ENCODE data around the gene SH3RF2. TPM values are rescaled to one million over a fixed set of nuclear protein-coding genes. Genes with fewer than 3 reads are reported as not detected.

SH3RF2 gene
- total RNA-seq, 1 donor from 2014 or later, result 231 TPM

DNA sequence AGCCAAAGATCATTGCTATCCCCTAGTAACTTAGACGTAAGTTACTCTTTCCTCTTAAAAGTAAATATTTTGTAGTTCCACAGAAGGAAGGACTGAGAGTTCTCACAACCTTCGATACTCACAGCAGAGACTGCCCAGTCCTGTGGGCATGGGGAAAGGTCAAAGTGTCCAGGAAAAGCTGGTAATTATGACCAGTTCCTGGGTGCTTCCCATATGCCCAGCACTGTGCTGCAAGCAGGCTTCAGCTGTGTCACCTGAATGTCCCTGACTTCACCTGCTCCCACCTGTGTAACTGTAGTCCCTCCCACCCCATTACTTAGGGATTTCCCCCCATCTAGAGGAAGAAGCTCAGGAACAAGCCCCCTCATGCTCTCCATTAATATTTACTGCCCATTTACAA is 18.0 kb upstream of the SH3RF2 start:
- intact Hi-C loops (cut with DNase I), result no loop called here
- DNase-seq (ENCODE audit: low spot score), result no peak

DNA sequence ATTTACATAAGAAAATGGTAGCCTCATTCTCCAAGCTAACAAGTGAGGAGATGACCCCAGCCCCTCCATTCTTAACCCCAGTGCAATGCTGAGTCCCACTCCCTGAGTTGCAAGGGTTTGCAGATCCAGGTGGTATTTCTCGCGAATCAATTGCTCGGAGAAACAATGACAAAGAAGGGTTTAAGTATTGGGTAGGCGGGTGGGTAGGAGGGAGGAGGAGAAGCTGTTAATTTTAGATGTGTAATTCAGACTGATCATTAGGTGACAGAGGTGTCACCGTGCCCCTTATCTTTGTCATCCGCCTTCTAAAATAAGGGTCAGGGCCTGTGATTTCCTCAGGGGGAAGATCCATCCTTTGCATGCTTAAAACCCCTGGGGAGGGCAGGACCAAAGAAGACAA is 17.0 kb upstream of the SH3RF2 start:
- intact Hi-C loops (cut with DNase I), result no loop called here
- no peak for DNase-seq (ENCODE audit: low spot score)

- DNase-seq (ENCODE audit: low spot score), result no peak
- intact Hi-C loops (cut with DNase I), result no loop called here
Observed at GRCh38 chr5:145920542-145921210, 15.7 kb upstream of the SH3RF2 start.

- intact Hi-C loops (cut with DNase I), result no loop called here
Observed at GRCh38 chr5:145921211-145921610, 15.2 kb upstream of the SH3RF2 start.

DNA sequence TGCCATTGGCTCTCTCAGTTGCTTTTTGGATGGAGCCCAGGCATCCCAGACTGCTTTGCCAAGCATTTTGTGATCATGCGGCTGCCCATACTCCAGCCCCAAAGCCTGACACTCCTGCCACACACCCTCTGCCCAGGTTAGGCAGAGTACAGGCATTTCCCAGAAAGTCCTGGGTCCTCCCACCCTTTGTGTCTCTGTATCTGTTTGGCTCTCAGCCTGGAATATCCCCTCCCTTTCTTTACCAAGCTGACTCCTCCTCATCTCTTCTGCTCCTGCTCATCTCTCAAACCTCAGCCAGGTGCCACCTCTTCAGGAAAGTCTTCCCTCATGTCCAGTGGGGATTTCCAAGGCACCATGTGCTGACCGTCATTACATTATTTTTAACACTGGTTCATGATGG is 14.3 kb upstream of the SH3RF2 start:
- no peak for DNase-seq (ENCODE audit: low spot score)
- intact Hi-C loops (cut with DNase I), result no loop called here

More at GRCh38 chr5:145921211-145921610, 15.2 kb upstream of the SH3RF2 start:
- no peak for DNase-seq (ENCODE audit: low spot score)

DNA sequence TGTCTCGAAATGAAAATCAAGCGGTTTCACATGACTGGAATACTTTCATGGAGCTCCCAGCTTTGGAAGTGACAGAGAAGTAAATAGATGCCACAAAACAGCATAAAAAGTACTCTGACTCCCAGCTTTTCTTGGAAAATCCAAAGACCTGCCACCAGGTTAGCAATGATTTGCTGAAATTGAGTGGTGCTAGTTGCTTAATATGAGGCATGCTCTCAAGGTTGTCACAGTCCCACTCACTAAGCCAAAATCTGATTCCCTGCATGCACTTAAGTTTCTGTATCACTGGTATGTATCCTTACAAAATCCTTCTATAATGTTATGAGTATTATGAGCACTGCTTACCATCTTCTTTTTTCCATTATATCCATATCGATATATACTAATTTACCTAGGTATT is 13.0 kb upstream of the SH3RF2 start:
- intact Hi-C loops (cut with DNase I), result no loop called here

GRCh38 chr5:145924849-145925248 is 11.5 kb upstream of the SH3RF2 start:
- no peak for DNase-seq (ENCODE audit: low spot score)
- intact Hi-C loops (cut with DNase I), result no loop called here

More for the DNA sequence above, 13.0 kb upstream of the SH3RF2 start:
- DNase-seq (ENCODE audit: low spot score), result no peak

GRCh38 chr5:145925353-145925752 is 11.0 kb upstream of the SH3RF2 start:
- DNase-seq (ENCODE audit: low spot score), result no peak
- intact Hi-C loops (cut with DNase I), result no loop called here

DNA sequence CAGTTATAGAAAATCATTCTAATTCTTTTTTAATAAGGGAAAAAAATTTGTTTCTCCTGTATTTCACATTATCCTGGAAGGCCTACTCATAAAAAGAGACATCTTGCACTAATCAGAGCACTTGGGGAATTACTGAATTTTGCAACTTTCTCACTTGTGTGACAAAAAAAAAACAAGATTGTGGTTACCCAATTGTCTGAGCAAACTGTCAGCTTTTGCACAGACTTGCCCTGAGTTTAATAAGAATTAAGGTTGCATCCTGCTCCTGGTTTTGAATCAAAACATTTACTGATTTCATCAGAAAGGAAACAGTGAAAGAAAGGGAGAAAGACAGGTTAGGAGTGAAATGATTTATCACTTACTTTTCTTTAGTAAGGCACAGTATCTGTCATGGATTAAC is 10.6 kb upstream of the SH3RF2 start:
- intact Hi-C loops (cut with DNase I), result no loop called here
- DNase-seq (ENCODE audit: low spot score), result no peak

GRCh38 chr5:145931718-145932117 is 4.7 kb upstream of the SH3RF2 start:
- DNase-seq (ENCODE audit: low spot score), result no peak
- intact Hi-C loops (cut with DNase I), result no loop called here

DNA sequence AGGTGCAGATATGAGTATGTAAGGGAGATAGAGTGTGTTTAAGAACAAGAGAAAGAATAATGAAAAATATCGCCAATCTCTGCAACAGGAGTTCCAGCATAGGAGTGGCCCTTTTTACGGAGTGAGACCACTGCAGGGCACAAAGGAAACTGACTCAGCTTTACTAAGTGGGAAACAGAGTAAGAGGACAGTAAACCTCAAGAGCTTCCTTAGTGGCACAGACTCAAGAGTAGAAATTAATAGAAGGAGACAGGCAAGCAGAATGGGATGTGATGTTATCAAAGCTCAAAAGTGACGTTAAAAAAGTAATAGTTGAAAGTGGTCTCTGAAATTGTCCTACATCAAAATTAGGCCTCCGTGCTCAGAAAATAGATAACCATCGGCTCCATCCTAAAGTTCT is 2.1 kb upstream of the SH3RF2 start:
- no peak for DNase-seq (ENCODE audit: low spot score)
- intact Hi-C loops (cut with DNase I), result no loop called here

DNA sequence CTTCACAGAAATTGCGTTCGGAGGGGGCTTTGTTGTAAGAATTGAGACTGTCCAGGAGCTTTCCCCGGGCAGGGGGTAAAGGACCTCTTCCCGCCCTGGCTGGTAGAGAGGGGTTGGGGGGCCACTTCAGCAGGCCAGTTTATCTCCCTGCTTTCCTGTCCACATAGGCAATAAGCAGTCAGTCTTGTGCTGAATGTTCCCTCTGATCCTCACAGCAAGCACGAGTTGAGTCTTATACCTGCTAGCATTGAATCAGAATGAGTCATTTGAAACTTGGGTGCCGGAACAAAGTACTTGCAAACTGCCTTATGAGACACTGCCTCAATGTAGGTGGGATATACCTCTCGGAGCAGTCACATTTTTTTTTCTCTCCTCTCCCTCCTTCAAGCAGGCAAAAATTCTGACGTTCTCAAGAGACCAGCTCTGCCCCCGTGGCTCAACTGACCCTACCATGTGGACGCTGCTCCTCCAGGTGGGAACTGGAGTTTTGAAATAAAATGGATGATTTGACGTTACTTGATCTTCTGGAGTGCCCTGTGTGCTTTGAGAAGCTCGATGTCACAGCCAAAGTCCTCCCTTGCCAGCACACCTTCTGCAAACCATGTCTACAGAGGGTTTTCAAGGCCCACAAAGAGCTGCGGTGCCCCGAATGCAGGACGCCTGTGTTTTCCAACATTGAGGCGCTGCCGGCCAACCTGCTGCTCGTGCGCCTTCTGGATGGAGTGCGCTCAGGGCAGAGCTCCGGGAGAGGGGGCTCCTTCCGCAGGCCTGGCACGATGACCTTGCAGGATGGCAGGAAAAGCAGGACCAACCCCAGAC is 1.3 kb downstream of the SH3RF2 start:
- intact Hi-C loops (cut with DNase I), result loop anchor here (5.0 kb wide), 1 partner anchor 105 kb away; no protein-coding TSS in a partner anchor
- DNase-seq (ENCODE audit: low spot score), result no peak

DNA sequence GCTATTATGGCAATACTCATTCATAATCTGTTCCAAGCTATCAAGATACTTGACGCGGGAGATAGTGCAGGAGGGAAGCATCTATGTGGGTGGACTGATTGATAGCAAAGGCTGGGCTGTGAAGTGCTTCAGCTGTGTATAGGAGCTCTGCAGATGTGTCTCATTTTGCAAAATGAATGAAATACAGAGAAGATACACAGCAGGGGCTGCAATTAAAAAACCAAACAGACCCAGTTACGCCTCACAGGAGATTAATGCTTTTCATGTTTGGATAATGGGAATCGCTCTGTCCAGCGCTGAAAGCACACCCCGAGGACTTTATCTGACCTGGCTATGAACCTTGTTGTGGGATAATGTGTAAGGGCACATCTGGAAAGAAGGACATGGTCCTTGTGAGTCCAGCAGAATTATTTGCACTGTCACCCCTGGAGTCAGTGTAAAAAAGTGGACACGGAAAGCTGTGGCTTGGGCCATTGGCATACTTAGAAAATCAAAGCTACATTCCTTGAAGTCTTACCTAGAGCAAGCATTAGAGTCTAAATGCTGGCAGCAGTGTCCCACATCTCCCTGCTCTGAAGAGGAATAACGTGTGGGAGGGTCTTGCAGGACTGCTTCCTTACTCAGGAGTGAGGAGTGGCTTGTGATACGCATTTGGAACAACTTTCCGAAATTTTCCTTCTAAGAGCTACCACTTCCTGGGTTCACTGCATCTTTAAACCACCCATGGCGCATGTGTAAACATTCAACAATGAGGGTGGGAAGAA is 2.6 kb downstream of the SH3RF2 start:
- intact Hi-C loops (cut with DNase I), result loop anchor here (5.0 kb wide), 1 partner anchor 103 kb away; no protein-coding TSS in a partner anchor
- no peak for DNase-seq (ENCODE audit: low spot score)

DNA sequence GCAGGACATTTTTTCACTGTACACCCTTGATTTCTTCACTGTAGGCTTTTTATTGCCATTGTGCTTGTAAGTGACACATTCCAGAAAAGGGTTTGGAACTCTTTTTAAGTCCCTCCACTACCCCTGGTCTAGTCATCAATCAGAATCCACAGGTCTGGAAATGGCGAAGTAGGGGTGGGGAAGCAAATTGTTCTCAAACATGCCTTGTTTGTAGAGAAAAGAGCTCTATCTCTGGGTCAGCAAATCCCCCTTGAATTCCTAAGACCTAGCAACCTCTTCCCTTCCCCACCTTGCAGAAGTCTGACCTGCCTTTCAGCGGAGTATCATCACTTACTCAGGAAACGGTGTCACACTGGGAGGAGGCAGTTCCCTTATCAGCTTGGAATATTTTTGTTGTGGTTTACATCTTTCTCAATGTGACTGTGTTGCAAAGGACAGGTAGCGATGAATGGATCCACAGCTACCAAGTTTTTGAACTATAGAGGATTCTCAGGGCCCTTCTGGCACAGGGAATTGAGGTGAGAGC is 3.2 kb downstream of the SH3RF2 start:
- no peak for DNase-seq (ENCODE audit: low spot score)
- intact Hi-C loops (cut with DNase I), result loop anchor here (5.0 kb wide), 1 partner anchor 103 kb away; no protein-coding TSS in a partner anchor

DNA sequence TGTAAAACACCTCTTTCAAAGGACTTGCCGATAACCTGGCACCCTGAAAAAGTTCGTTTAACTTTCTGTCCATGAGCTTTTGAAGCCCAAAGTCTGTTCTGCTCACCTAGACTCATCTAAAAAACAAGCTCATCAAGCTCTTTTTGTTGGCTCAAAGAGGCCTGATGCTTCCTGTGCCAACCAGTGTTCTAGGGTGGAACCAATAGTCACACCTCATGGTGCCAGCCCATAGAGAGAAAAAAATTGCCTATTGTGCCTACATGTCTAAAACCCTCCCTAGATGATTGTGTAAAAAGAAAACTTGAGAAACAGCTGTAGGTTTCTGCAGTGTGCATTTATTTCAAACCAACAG is 4.7 kb downstream of the SH3RF2 start:
- no peak for DNase-seq (ENCODE audit: low spot score)
- intact Hi-C loops (cut with DNase I), result no loop called here

- intact Hi-C loops (cut with DNase I), result no loop called here
- no peak for DNase-seq (ENCODE audit: low spot score)
Observed at GRCh38 chr5:145941448-145942130, 5.2 kb downstream of the SH3RF2 start.

GRCh38 chr5:145942201-145942600 is 5.8 kb downstream of the SH3RF2 start:
- DNase-seq (ENCODE audit: low spot score), result no peak
- intact Hi-C loops (cut with DNase I), result no loop called here

DNA sequence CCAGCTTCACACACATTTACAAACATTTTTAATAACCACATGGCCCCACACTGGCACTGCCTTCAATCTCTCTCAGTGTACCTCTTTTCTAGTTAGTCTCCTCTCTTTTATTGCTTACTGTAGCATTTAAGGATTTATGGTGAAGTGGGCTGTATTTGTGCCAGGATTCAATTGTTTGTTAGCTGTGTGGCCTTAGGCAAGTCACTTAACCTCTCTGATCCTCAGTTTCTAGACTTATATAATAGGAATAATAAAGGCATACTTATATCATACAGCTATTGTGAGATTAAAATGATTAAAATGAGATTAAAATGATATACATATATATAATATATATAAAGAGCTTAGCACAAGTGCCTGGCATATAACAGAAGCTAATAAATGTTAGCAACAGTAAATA is 6.4 kb downstream of the SH3RF2 start:
- no peak for DNase-seq (ENCODE audit: low spot score)
- intact Hi-C loops (cut with DNase I), result no loop called here

DNA sequence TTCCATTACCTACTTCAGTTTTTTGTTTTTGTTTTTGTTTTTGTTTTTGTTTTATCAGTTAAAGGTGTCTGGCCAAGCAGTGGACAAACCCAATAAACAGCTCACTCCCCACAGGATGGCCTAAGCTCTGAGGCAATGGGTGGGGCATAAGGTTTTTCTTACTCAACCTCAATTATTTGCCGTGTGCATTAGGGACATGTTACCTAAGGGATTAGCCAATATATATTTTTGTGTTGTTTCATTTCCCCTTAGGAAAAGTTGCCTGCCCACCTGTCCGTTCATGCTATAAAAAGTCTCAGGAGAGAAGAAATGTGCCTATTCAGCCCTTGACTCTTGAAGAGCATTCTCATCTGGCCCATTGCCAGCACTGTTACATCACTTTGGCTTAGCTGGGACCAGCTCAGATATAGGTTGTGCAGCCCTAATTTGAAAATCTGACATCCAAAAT is 7.3 kb downstream of the SH3RF2 start:
- intact Hi-C loops (cut with DNase I), result no loop called here
- no peak for DNase-seq (ENCODE audit: low spot score)

DNA sequence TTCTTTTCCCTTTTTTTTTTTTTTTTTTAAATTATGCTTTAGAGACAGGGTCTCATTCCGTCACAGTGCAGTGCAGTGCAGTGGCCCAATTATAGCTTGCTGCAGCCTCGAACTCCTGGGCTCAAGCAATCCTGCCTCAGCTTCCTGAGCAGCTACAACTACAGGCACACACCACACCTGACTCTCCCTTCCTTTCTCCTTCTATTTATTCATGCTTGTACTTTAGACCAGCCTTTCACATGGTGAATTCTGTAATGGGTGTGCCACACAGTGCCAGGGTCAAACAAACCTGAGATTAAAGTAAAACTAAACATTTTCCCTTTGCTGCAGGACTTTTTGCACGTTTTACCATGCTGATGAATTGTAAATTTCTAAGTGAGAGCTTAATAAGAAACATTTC is 8.0 kb downstream of the SH3RF2 start:
- no peak for DNase-seq (ENCODE audit: low spot score)
- intact Hi-C loops (cut with DNase I), result no loop called here

All from cardiac septum (tissue), 1 donor.